Coronary artery (tissue), 2 donors: ENCODE results near the gene PTPN1.

Experiments
- DNase-seq: peaks from one replicate; pipeline ENCODE4 v3.0.0-alpha.2; 2017; ENCODE audit warnings: low spot score
- H3K27ac ChIP-seq, 2 donors: fragments of 200-600 bp; sonication (generic); one replicate each; pipeline ENCODE4 v1.5.1; 2016 to 2019
- H3K4me3 ChIP-seq: fragments of 200-600 bp; sonication (generic); 2 replicates; pipeline ENCODE4 v1.5.1; 2016; ENCODE audit warnings: mild to moderate bottlenecking, moderate library complexity
- TF ChIP-seq, protein P1 (sequence below): fragments of 200-600 bp; sonication (generic); IDR thresholded peaks from one replicate; pipeline ENCODE4 v1.5.1; 2019; ENCODE audit warnings: antibody characterized with exemption

Gene PTPN1

DNA sequence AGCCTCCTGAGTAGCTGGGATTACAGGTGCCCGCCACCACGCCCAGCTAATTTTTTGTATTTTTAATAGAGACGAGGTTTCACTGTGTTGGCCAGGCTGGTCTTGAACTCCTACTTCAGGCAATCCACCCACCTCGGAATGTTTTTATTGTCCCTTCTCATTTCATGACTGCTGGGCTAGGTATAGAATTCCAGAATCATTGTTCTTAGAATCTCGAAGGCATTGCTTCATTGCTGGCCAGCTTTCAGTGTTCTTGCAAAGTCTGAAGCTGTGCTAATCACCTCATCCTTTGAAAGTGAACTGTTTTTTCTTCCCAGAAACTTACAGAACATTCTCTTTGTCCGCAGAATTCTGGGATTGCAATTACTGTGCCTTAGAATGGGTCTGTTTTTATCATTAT, 49.0 kb downstream of the PTPN1 start:
- H3K27ac ChIP-seq: no peak overlapping the region
- no peak for DNase-seq
- H3K4me3 ChIP-seq: no peak overlapping the region
- TF ChIP-seq, protein P1, sequence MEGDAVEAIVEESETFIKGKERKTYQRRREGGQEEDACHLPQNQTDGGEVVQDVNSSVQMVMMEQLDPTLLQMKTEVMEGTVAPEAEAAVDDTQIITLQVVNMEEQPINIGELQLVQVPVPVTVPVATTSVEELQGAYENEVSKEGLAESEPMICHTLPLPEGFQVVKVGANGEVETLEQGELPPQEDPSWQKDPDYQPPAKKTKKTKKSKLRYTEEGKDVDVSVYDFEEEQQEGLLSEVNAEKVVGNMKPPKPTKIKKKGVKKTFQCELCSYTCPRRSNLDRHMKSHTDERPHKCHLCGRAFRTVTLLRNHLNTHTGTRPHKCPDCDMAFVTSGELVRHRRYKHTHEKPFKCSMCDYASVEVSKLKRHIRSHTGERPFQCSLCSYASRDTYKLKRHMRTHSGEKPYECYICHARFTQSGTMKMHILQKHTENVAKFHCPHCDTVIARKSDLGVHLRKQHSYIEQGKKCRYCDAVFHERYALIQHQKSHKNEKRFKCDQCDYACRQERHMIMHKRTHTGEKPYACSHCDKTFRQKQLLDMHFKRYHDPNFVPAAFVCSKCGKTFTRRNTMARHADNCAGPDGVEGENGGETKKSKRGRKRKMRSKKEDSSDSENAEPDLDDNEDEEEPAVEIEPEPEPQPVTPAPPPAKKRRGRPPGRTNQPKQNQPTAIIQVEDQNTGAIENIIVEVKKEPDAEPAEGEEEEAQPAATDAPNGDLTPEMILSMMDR: no peak

DNA sequence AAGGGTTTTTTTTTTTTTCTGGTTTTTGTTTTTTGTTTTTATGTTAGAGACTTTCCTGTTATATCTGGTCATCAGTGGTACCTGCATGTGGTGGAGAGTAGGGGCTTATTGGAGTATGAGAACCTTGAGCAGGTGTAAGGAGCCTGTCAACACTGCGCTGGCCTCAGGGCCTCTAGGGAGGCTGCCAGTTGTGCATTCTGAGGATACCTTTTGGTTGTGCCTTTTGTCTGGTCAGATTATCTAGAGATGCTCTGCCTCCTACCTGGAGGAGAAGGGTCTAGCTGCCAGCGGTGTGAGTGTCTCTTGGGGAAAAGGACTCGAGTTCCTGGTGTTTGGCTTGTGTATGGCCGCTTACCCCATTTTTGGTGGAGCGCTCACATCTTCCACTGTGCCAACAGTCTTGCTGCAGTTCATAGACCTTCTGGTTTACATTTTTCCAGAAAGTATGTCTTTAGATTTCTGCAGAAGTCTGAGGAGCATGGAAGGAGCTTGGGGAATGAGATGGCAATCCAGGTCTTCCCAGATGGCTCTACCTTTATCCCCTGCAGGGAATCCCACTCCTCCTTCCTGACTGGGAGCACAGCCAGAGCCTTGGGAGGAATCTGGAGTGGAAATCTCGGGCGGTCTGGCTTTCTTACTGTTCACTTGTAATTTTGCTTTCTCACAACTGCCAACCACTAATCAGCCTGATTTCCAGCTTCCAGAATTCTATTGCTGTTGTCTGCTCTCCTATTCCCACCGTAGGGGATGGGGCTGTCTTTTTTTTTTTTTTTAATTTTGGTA, 49.9 kb downstream of the PTPN1 start:
- TF ChIP-seq, protein P1: no peak
- H3K4me3 ChIP-seq: no peak overlapping the region
- no peak overlapping the region for H3K27ac ChIP-seq
- DNase-seq: no peak

DNA sequence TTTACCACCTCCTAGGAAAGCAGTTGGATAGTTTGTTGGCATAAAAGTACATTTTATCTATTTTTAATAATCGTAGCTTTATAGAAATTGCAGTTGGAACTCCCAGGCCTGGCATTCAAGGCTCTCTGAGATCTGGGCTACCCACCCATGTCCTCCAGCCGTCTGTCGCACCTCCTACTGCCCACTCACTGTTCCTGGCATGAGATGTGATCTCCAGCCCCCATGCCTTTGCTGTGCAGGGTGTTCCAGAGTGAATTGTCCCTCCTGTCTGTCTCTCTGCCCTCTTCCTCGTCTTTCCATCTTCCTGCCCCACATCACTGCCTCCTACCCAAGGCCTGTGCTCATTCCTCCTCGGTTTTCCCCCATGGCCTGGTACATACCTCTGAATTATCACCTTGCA, 50.7 kb downstream of the PTPN1 start:
- TF ChIP-seq, protein P1: no peak
- Histone ChIP-seq H3K4me3 (peak overlapping the region; percentile 23), H3K27ac (peak overlapping the region; percentile 39 to 81)
- no peak for DNase-seq

DNA sequence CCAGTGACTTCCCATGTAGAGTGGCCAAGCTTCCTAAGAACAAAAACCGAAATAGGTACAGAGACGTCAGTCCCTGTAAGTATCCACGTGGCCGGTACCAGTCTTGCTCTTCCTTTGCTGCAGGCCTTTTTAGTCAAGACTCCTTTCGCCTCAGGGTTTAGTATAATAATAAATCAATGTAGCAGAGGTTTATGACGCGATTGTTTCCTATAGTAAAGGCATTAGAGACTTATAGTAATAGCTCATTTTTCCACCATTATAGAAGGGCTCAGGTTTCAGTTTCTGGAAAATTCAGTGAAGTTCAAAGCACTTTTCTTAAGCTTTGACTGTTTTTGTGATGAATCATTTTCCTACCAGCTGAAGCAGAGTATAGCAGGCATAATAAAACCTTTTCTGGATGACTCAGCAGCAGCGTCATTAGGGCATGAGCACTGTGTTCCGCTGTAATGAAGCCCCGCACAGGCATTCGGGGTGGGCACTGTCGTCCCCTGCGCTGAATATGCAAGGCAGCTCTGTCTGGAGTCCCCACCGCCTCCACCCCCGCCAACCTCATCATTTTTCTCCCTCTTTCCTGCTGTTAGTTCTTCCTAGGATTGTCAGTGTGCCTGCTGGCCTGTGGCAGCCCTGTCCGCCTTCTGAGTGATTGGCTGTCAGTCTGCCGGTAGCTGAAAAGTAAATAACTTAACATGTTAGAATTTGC, 51.3 kb downstream of the PTPN1 start:
- no peak for DNase-seq
- H3K4me3 ChIP-seq: peak overlapping the region; percentile 31
- TF ChIP-seq, protein P1: no peak
- peak overlapping the region; percentile 39 to 81 for H3K27ac ChIP-seq

DNA sequence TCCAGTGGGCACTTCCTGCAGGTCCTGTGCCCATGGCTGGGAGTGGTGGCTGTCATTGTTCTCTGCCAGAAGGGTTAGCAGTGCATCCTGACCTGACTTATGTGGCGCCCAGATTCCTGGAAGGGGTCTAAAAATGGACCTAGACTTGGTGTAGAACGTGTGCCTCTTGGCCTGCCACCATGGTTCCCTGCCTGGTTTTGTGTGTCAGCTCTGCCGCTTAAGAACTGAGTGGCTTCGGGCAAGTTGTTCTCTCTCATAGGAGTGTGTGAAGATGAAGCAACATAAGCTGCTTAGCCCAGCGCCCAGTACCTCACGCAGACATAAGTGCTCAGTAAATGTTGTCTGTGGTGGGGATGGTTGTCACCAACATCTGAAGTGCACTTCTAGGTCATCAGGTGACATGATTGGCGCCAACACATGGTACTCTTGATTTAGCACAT, 52.1 kb downstream of the PTPN1 start:
- DNase-seq: no peak
- TF ChIP-seq, protein P1: no peak
- Histone ChIP-seq H3K4me3 (no peak overlapping the region), H3K27ac (peak overlapping the region; percentile 39 to 81)

DNA sequence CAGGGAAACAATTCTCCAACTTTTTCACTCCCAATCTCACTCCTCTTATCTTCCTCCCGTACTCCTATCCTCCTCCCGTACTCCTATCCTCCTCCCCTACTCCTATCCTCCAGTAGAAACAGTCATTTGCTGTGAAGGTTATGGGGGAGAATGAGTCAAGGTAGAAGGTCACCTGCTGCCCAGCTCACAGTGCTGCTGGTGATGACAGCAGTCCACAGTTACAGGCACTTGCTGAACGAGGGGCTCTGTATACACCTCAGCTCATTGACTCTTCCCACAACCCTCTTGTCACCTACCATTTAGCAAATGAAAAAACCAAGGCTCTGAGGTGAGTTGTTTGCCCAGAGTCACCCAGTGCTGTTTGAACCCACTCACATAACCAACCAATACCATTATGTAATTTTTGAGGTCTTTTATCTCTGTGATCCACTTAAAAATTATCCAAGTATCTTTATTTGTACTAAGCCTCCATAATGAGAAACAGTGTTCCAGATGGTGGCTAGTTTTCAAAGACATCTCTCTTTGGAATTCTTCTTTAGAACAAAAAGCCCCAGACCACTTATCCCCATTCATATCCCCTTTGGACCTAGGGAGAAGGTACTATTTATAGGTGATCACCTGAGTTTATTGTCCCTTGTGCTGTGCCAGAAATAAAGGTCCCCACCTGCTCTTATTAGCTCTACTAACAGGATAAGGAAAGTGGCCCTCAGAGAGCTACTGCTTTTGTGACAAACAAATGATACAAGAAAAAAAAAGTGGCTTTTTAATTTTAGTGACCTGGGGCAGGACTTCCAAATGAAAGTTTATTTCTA, 53.2 kb downstream of the PTPN1 start:
- H3K27ac ChIP-seq: no peak overlapping the region
- TF ChIP-seq, protein P1: no peak

More for the DNA sequence above, 53.2 kb downstream of the PTPN1 start:
- DNase-seq: no peak
- no peak overlapping the region for H3K4me3 ChIP-seq
